GM19438 (cell line): ENCODE data around the gene UPK1B.
"Not testable (repeated sequence)": the region's sequence is repeated elsewhere in the genome, so short reads cannot be mapped to it uniquely, and the experiment has no call there.

Experiments used
- ATAC-seq: cut with Tn5 transposase; IDR thresholded peaks from one replicate; pipeline ENCODE4 v1.9.1; 2021; ENCODE audit warnings: low read depth; ENCODE audit not compliant: unreplicated experiment

The UPK1B gene

DNA sequence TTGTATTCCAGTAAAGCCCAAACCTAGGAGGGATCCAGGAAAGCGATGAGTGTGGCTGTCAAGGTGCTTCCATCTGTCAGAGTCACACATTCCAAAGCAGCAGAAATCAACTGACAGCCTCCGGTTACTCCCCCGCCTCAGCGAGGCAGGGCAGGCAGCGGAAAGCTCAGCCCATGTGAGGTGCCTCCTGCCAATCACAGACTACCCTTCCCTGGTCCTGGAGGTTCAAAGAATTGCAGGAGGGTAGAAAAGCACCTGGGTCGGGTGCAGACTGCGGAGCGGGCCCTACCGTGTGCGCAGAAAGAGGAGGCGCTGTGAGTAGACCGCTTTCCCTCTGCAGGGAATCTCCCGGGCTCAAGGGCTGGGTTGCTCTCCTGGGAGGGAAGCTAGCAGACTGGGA is at the start of gene UPK1B:
UPK1B (plus strand) TSS at position 274 of the 400 bp plus-strand sequence. CDS start 13,144 bp downstream, outside the sequence.
- no peak for ATAC-seq

DNA sequence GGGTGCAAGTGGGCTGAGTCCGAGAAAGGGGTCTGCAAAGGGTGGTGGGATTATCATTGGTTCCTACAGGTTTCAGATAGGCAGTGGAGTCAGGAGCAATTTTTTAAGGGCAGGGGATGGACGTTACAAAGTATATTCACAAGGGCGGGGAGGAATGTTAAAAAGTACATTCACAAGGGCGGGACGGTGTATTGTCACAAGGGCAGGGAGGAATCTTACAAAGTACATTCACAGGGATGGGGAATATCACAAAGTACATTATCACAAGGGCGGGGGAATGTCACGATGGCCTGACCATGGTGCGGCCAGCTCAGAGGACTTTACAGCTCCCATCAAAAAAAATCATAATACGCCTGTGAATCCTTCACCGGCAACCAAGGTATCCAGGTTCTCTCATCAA is 48.1 kb upstream of the UPK1B start:
- no peak for ATAC-seq

DNA sequence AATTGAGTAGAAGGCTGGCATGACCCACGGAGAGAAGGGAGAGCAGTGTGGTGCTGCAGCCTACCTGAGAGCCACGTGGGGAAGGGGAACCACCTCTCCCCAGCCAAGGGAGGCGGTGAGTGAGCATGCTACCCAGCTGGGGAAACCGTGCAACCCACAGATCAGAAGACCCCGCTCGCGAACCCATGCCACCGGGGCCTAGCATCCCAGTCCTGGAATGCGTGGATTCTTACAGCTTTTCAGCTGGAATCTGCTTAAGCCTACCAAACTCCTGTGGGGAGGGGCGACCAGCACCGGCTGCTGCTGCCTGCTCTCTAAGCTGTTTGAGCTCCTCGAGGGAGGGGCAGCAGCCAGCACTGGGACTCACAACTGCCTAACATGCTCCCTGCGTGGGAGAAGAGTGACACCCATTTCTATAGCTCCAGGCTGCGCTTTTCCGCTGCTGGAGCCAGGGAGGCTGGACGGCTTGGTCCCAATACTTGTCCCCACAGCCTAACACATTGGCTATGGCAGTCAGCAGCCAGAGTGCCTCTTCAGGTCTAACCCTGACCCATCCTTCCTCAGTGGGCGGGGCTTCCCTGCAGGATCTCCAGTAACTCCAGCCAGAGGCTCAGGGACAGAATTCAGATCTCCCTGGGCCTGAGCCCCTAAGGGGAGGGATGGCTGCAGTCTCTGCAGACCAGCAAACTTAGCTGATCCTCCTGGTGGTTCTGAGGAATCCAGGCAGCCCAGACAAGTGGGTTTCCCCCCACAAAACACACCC is 47.5 kb upstream of the UPK1B start:
- ATAC-seq = no peak

GRCh38 chr3:119130291-119130690 is 43.1 kb upstream of the UPK1B start:
- not testable (repeated sequence) for ATAC-seq

- ATAC-seq = not testable (repeated sequence)
These were observed 41.1 kb upstream of the UPK1B start for GRCh38 chr3:119132291-119132690.

- ATAC-seq = not testable (repeated sequence)
These were observed 34.0 kb upstream of the UPK1B start for GRCh38 chr3:119139360-119139759.

DNA sequence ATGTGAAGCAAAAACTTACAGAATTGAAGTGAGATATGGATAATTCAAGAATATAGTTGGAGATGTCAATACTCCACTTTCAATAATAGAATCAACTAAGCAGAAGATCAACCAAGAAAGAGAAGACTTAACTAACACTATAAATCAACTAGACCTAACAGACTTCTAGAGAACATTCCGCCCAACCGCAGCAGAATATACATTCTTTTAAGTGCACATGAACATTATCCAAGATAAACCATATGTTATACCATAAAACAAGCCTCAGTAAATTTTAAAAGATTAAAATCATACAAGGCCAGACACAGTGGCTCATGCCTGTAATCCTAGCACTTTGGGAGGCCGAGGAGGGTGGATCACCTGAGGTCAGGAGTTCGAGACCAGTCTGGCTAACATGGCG is 32.9 kb upstream of the UPK1B start:
- no peak for ATAC-seq

GRCh38 chr3:119145128-119145499 is 28.3 kb upstream of the UPK1B start:
- ATAC-seq = no peak

DNA sequence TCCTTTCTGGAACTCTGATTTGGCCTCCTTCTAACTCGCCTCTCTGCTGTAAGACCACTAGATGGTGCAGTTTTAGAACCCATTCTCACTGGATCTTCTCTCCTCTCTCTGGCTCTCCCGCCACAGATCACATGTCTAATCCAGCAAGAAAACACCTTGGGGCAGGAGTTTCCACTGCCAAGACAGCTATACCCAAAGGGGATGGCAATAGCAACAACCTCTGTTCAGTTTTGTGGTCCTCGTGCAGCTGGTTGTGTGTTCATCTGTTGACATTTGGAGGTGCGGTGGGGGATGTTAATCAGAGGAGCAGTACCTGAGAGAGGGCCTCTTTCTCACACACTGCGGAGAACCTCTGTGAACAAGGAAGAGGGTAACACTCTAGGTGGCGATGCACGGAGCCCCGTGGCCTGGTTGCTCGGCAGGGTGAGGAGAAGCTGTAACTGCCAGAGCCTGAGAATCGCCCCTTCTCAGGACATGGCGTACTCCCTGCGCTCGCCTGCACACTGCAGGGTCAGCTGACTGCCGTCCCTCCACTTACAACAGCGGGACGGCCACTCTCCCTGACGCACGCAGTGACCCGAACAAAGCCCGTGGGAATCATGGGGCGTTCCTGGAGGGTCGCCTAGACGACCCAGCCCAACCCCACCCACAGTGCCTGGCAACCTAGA is 27.8 kb upstream of the UPK1B start, which contains the start of gene TEX55:
TEX55 (plus strand) TSS at position 666 of the 668 bp plus-strand sequence. CDS start 25 bp downstream, outside the sequence.
- ATAC-seq = no peak

DNA sequence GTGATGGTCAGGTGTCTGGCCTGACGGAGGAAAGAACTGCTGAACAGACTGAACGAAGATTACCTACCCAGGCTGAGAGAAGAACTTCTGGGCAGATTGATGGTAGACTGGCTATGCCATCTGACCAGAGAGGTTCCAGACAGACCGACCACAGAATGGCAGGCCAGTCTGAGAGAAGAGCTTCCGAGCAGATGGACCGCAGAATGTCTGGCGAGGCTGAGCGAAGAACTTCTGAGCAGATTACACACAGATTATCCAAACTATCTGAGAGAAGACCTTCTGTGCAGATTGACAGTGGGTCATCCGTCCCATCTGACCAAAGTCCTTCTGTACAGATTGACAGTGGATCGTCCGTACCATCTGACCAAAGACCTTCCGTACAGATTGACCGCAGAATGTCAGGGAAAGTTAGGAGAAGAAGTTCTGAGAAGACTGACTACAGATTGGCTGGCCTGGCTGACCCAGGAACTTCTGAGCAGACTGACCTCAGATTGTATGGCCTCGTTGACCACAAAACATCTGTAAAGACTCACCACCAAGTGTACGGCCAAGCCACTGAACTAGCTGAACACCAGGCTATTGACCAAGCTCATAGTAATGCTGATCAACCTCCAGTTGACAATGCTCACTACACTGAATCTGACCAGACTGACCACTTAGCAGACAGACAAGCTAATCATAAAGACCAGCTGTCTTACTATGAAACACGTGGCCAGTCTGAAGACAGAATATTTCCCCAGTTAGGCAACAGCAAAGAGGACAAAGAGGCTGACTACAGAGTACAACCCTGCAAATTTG is 26.6 kb upstream of the UPK1B start:
- no peak for ATAC-seq

- ATAC-seq = no peak
These were observed 25.9 kb upstream of the UPK1B start for GRCh38 chr3:119147494-119147893.

DNA sequence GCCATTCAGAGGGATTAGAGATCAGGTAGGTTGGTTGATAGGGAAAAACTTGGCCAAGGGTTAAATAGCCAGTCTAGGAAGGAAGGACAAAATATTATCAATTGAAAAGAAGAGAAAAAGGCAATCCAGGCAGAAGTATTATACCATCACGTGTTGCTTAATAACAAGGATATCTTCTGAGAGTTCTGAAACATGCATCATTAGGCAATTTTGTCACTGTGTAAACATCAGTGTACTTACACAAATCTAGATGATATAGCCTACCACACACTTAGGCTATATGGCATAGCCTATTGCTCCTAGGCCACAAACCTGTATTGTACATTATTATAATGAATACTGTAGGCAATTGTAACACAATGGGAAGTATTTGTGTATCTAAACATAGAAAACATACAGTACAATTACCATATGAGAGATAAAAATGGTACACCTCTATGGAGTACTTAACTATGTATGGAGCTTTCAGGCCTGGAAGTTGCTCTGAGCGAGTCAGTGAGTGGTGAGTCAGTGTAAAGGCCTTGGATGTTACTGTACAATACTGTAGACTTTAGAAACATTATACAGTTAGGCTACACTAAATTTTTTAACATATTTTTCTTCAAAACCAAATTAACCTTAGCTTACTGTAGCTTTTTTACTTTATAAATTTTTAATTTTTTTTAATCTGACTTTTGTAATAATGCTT is 24.8 kb upstream of the UPK1B start:
- ATAC-seq = no peak

- ATAC-seq = no peak
These were observed 23.9 kb upstream of the UPK1B start for GRCh38 chr3:119149484-119149883.

DNA sequence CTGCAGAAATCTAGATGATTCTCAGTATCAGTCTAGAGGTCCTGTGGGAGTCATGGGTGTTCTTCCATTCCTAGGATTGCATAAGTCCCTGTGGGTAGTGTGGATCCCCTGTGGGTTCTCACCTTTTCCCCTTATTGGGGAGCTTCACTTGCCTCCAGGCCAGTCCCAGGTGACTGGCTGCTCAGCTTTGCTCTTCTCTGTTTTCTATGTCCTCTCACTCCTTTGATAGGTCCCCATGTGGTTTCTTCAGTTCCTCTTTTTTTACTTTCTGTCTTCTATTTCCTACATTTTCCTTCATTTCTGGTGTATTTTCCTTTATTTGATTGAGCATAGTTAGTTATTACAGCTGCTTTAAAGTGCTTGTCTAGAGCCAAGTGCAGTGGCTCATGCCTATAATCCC is 16.5 kb upstream of the UPK1B start:
- no peak for ATAC-seq

DNA sequence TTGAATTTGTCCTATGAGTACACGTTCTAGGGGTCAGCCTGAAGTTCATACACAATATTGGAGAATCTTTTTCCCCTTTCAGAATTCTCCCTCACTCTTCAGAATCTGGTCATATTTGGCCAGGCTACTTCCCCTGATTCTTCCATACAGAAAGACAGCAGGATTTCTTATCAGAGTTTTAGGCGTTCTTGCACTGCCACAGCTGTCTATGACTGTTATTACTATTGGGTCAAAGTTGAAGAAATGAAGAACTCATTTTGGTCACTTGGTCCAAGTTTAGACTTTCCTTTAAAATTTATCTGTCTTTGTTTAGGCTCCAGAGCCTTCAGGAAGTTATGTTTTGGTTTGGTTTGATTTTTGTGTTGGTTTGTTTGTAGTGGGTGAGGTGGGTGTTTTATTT is 15.4 kb upstream of the UPK1B start:
- no peak for ATAC-seq

GRCh38 chr3:119160361-119160760 is 13.0 kb upstream of the UPK1B start:
- ATAC-seq = no peak

DNA sequence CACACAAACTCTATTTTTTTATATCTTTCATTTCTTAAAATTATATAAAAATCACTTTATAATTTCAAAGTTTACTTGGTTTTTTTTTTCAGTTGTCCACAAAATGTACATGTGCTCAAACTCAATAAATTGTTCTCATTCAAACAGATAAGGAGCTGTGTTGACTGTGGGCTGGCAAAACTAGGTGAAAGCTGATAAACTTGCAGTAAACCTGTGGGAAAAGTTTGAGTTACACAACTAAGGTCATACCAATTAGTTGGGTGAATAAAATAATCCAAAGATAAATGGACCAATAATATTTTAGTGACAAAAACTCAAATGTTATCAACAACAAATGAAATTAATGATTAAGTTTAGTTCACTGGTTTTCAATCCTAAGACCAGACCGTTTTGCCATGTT is 12.6 kb upstream of the UPK1B start:
- ATAC-seq = no peak

GRCh38 chr3:119161240-119161639 is 12.2 kb upstream of the UPK1B start:
- ATAC-seq = no peak

DNA sequence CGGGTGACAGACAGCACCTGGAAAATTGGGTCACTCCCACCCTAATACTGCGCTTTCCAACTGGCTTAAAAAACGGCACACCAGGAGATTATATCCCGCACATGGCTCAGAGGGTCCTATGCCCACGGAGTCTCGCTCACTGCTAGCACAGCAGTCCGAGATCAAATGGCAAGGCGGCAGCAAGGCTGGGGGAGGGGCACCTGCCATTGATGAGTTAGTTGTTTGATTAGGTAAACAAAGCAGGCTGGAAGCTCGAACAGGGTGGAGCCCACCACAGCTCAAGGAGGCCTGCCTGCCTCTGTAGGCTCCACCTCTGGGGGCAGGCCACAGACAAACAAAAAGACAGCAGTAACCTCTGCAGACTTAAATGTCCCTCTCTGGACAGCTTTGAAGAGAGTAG is 8.7 kb upstream of the UPK1B start:
- not testable (repeated sequence) for ATAC-seq

DNA sequence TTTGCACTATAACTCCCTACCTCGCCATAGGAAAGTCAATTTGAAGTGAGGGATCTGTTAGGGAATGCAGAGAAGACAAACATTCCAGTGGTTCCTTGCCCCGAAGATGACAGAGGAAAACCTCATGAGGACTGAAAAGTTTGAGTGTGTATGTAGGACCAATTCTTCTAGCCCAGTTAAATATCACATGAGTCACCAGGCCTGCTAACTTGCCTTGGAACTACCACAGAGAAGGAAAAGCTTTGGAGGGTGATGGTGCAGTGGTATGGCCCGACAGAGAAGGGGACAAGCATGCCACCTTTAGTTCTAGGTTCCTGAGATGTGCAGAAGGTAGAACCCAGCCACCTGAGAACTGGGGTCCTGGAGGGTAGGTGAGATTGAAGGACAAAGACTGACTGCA is 2.6 kb upstream of the UPK1B start:
- ATAC-seq = no peak
